HCT116 (cell line): ENCODE measurements around the gene ASIP.

ENCODE experiments used
- EZH2 ChIP-seq: fragments of 200-600 bp; sonication (generic); IDR thresholded peaks from 2 replicates; pipeline ENCODE4 v1.6.1; 2017; ENCODE audit warnings: antibody characterized with exemption, mixed run types
- EZH2phosphoT487 ChIP-seq: fragments of 200-600 bp; IDR thresholded peaks from 2 replicates; pipeline ENCODE4 v1.6.1; 2018; ENCODE audit warnings: antibody characterized with exemption, borderline replicate concordance
- JUND ChIP-seq: IDR thresholded peaks from 2 replicates; pipeline ENCODE4 v1.6.1; 2012
- POLR2A ChIP-seq: IDR thresholded peaks from 2 replicates; pipeline ENCODE4 v1.7.0; 2011; ENCODE audit warnings: borderline replicate concordance; ENCODE audit not compliant: insufficient read depth, insufficient read length; ENCODE audit errors: extremely low read depth
- POLR2AphosphoS5 ChIP-seq: IDR thresholded peaks from 2 replicates; pipeline ENCODE4 v1.6.1; 2011; ENCODE audit warnings: mild to moderate bottlenecking, low read depth, low read length, moderate library complexity
- SRF ChIP-seq: IDR thresholded peaks from 2 replicates; pipeline ENCODE4 v1.6.1; 2012; ENCODE audit warnings: low read depth
- YY1 ChIP-seq: IDR thresholded peaks from 2 replicates; pipeline ENCODE4 v1.6.1; 2011; ENCODE audit warnings: low read length, low read depth, moderate library complexity, mild to moderate bottlenecking; ENCODE audit not compliant: insufficient replicate concordance; ENCODE audit errors: extremely low read depth
- TF ChIP-seq, protein P1 (sequence below), 3 experiments: fragments of 200-600 bp in 1 of 3; sonication (generic) in 1 of 3; IDR thresholded peaks in 2 of 3; conservative IDR thresholded peaks in 1 of 3; 2 replicates each; pipeline ENCODE4 v1.5.1; 2012 to 2017; ENCODE audit warnings: low read depth in 2 of 3, low read length in 2 of 3, antibody characterized with exemption in 1 of 3, borderline replicate concordance in 1 of 3, control low read depth in 1 of 3, mild to moderate bottlenecking in 1 of 3, mixed read lengths in 1 of 3, mixed run types in 1 of 3, moderate library complexity in 1 of 3; ENCODE audit not compliant: insufficient read depth in 1 of 3
- TF ChIP-seq, protein P2 (sequence below): IDR thresholded peaks from 2 replicates; pipeline ENCODE4 v1.6.1; 2012; ENCODE audit warnings: low read depth

GRCh38 chr20:34256629-34257124 lies 15.5 kb downstream of the ASIP start:
- TF ChIP-seq, protein P1, sequence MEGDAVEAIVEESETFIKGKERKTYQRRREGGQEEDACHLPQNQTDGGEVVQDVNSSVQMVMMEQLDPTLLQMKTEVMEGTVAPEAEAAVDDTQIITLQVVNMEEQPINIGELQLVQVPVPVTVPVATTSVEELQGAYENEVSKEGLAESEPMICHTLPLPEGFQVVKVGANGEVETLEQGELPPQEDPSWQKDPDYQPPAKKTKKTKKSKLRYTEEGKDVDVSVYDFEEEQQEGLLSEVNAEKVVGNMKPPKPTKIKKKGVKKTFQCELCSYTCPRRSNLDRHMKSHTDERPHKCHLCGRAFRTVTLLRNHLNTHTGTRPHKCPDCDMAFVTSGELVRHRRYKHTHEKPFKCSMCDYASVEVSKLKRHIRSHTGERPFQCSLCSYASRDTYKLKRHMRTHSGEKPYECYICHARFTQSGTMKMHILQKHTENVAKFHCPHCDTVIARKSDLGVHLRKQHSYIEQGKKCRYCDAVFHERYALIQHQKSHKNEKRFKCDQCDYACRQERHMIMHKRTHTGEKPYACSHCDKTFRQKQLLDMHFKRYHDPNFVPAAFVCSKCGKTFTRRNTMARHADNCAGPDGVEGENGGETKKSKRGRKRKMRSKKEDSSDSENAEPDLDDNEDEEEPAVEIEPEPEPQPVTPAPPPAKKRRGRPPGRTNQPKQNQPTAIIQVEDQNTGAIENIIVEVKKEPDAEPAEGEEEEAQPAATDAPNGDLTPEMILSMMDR (IDR thresholded peaks at IDR 0.05 in 2 of 3, conservative IDR thresholded peaks at IDR 0.05 in 1 of 3; ENCODE audit: borderline replicate concordance in 1 of 3, insufficient read depth in 1 of 3, low read depth in 2 of 3, low read length in 2 of 3): no peak
- no peak for TF ChIP-seq JUND
- no peak for TF ChIP-seq EZH2
- no peak for TF ChIP-seq POLR2A
- no peak for TF ChIP-seq YY1
- TF ChIP-seq POLR2AphosphoS5: no peak
- TF ChIP-seq, protein P2, sequence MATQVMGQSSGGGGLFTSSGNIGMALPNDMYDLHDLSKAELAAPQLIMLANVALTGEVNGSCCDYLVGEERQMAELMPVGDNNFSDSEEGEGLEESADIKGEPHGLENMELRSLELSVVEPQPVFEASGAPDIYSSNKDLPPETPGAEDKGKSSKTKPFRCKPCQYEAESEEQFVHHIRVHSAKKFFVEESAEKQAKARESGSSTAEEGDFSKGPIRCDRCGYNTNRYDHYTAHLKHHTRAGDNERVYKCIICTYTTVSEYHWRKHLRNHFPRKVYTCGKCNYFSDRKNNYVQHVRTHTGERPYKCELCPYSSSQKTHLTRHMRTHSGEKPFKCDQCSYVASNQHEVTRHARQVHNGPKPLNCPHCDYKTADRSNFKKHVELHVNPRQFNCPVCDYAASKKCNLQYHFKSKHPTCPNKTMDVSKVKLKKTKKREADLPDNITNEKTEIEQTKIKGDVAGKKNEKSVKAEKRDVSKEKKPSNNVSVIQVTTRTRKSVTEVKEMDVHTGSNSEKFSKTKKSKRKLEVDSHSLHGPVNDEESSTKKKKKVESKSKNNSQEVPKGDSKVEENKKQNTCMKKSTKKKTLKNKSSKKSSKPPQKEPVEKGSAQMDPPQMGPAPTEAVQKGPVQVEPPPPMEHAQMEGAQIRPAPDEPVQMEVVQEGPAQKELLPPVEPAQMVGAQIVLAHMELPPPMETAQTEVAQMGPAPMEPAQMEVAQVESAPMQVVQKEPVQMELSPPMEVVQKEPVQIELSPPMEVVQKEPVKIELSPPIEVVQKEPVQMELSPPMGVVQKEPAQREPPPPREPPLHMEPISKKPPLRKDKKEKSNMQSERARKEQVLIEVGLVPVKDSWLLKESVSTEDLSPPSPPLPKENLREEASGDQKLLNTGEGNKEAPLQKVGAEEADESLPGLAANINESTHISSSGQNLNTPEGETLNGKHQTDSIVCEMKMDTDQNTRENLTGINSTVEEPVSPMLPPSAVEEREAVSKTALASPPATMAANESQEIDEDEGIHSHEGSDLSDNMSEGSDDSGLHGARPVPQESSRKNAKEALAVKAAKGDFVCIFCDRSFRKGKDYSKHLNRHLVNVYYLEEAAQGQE: no peak
- no peak for TF ChIP-seq EZH2phosphoT487
- no peak for TF ChIP-seq SRF
